CD4-positive, alpha-beta T cell treated with Interferon gamma for 1 hour (primary cell): Measurements from ENCODE around the gene NRXN2.

Source experiments
- DNase-seq: peaks from one replicate; pipeline ENCODE4 v3.0.0-alpha.2; 2020

Gene NRXN2

GRCh38 chr11:64643920-64644646 lies 78.9 kb downstream of the NRXN2 start:
- DNase-seq: no peak

GRCh38 chr11:64643256-64643881 lies 79.6 kb downstream of the NRXN2 start:
- DNase-seq: no peak

- no peak for DNase-seq
Observed at GRCh38 chr11:64642871-64643255, 80.1 kb downstream of the NRXN2 start.

- no peak for DNase-seq
Observed at GRCh38 chr11:64642418-64642735, 80.6 kb downstream of the NRXN2 start.

GRCh38 chr11:64641596-64642417 lies 81.2 kb downstream of the NRXN2 start:
- DNase-seq: no peak

GRCh38 chr11:64639885-64640284 lies 83.1 kb downstream of the NRXN2 start:
- DNase-seq: no peak

GRCh38 chr11:64638829-64639228 lies 84.2 kb downstream of the NRXN2 start:
- no peak for DNase-seq

- DNase-seq: peak; percentile 11
Observed at GRCh38 chr11:64638018-64638665, 84.9 kb downstream of the NRXN2 start.

- no peak for DNase-seq
Observed at GRCh38 chr11:64637334-64638017, 85.5 kb downstream of the NRXN2 start.

- DNase-seq: no peak
Observed at GRCh38 chr11:64633555-64634159, 89.3 kb downstream of the NRXN2 start.

GRCh38 chr11:64632654-64633053 lies 90.3 kb downstream of the NRXN2 start:
- no peak for DNase-seq

GRCh38 chr11:64632237-64632636 lies 90.8 kb downstream of the NRXN2 start:
- DNase-seq: no peak

- DNase-seq: no peak
Observed at GRCh38 chr11:64631675-64632074, 91.3 kb downstream of the NRXN2 start.

- no peak for DNase-seq
Observed at GRCh38 chr11:64629796-64630562, 93.0 kb downstream of the NRXN2 start.

- no peak for DNase-seq
Observed at GRCh38 chr11:64629103-64629502, 93.9 kb downstream of the NRXN2 start.

GRCh38 chr11:64628596-64628995 lies 94.4 kb downstream of the NRXN2 start:
- DNase-seq: no peak

- no peak for DNase-seq
Observed at GRCh38 chr11:64627371-64627770, 95.6 kb downstream of the NRXN2 start.

GRCh38 chr11:64626637-64627036 lies 96.4 kb downstream of the NRXN2 start:
- DNase-seq: no peak

GRCh38 chr11:64624883-64625481 lies 98.0 kb downstream of the NRXN2 start:
- peak; percentile 27 for DNase-seq

- no peak for DNase-seq
Observed at GRCh38 chr11:64622681-64623080, 100.3 kb downstream of the NRXN2 start.
